SH-SY5Y (cell line): Measurements from ENCODE around the gene GNL3.

Experiments
- GATA2 ChIP-seq: IDR thresholded peaks from 2 replicates; pipeline ENCODE4 v1.6.1; 2011; ENCODE audit warnings: mild to moderate bottlenecking, low read depth, low read length
- GATA3 ChIP-seq: IDR thresholded peaks from 2 replicates; pipeline ENCODE4 v1.6.1; 2011; ENCODE audit warnings: low read depth, mild to moderate bottlenecking, low read length, moderate library complexity

Gene GNL3

GRCh38 chr3:52703341-52703740 is 17.5 kb downstream of the GNL3 start:
- no peak for TF ChIP-seq GATA3
- TF ChIP-seq GATA2: no peak

- no peak for TF ChIP-seq GATA3
- TF ChIP-seq GATA2: no peak
These were observed 19.0 kb downstream of the GNL3 start for GRCh38 chr3:52704611-52705437.

GRCh38 chr3:52705438-52705687 is 19.5 kb downstream of the GNL3 start:
- TF ChIP-seq GATA2: no peak
- TF ChIP-seq GATA3: no peak

GRCh38 chr3:52705688-52706686 is 20.2 kb downstream of the GNL3 start, which contains the start of the genes GLT8D1 and SPCS1:
Gene GLT8D1 (minus strand): TSS chr3:52705791. CDS start chr3:52700460, 5,331 bp downstream.
Gene SPCS1 (plus strand): TSS chr3:52706106. CDS start chr3:52706247, 141 bp downstream.
- TF ChIP-seq GATA3: no peak
- TF ChIP-seq GATA2: no peak

- TF ChIP-seq GATA3: no peak
- no peak for TF ChIP-seq GATA2
These were observed 21.8 kb downstream of the GNL3 start for GRCh38 chr3:52707585-52707984.

- no peak for TF ChIP-seq GATA2
- TF ChIP-seq GATA3: no peak
These were observed 24.7 kb downstream of the GNL3 start for GRCh38 chr3:52710512-52710911.

GRCh38 chr3:52712291-52713212 is 26.7 kb downstream of the GNL3 start:
- TF ChIP-seq GATA3: no peak
- no peak for TF ChIP-seq GATA2

GRCh38 chr3:52714335-52715302 is 28.8 kb downstream of the GNL3 start:
- TF ChIP-seq GATA3 (no peak), GATA2 (no peak)

GRCh38 chr3:52715714-52716305 is 30.0 kb downstream of the GNL3 start:
- TF ChIP-seq GATA2 (no peak), GATA3 (no peak)

- TF ChIP-seq GATA3 (no peak), GATA2 (no peak)
These were observed 33.8 kb downstream of the GNL3 start for GRCh38 chr3:52719618-52720017.

- TF ChIP-seq GATA3 (no peak), GATA2 (no peak)
These were observed 35.3 kb downstream of the GNL3 start for GRCh38 chr3:52721002-52721729.

- TF ChIP-seq GATA2 (no peak), GATA3 (no peak)
These were observed 35.8 kb downstream of the GNL3 start for GRCh38 chr3:52721730-52722008.

GRCh38 chr3:52722491-52722890 is 36.7 kb downstream of the GNL3 start:
- TF ChIP-seq GATA2 (no peak), GATA3 (no peak)
